Suppressor macrophage treated with lipopolysaccharide for 4 hours (primary cell): ENCODE measurements around the gene CIAPIN1.

ENCODE experiments used
- DNase-seq: peaks from one replicate; pipeline ENCODE4 v3.0.0-alpha.2; 2020

CIAPIN1 gene

DNA sequence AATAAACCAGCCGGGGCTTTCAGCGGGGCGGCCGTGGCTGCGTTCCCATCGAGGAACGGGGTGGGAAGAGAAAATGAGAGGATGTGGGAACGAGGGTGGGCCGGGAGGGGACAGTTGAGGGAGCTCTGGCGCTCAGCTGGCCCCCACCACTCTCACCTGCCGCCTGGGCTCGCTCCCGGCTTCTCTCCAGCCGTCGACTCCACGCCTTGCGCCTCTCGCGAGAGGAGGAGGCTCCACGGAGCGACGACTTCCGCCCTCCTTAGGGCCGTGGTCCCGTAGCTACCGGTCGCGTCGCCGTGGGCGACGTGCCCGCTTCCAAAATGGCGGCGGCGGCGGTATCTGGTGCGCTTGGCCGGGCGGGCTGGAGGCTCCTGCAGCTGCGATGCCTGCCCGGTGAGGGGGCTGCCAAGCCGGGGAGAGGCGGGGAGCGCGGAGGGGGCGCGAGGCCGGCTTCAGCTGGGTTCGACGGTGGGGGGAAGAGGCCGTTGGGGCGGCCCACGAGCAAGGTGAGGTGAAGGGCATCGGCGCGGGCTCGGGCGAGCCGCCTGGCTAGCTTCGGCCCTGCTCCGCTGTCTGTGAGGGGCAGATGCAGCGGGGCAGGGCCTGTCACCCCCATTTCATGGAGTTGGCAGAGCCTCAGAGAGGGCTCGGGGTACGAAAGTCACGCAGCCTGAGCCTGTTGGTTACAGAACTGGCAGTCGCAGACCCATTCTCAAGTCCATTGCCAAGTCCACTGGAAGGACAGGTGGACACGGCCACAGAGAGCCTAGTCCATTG lies at the start of gene CIAPIN1, which contains the start of gene COQ9:
TSS of gene CIAPIN1 (minus strand) at position 200 of the 777 bp plus-strand sequence. CDS start 6,457 bp downstream, outside the sequence.
TSS of gene COQ9 (plus strand) at position 294 of the 777 bp plus-strand sequence. CDS start at position 321, 27 bp downstream.
- peak; percentile 97 for DNase-seq

DNA sequence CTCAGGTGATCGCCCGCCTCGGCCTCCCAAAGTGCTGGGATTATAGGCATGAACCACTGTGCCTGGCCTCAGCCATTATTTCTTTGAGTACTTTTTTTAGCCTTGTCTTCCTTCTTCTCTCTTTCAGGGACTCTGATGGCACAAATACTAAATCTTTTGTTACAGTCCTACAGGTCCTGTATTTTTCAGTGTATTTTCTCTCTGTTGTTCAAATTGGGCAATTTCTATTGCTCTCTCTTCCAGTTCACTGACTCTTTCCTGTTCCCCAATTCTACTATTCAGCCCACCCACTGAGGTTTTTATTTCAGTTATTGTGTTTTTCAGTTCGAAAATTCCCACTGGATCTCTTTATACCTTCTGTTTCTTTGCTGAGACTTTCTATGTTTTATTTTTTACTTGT lies 46.6 kb upstream of the CIAPIN1 start:
- DNase-seq, result no peak

DNA sequence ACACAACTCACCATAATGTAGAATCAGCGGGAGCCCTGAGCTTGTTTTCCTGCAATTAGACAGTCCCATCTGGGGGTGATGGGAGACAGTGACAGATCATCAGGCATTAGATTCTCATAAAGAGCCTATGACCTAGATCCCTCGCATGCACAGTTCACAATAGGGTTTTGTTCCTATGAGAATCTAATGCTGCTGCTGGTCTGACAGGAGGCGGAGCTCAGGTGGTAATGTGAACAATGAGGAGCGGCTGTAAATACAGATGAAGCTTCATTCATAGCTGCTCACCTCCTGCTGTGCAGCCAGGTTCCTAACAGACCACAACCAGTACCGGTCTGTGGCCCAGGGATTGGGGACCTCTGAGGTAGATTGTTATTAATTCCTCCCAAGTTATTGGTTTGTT lies 42.0 kb upstream of the CIAPIN1 start:
- no peak for DNase-seq

DNA sequence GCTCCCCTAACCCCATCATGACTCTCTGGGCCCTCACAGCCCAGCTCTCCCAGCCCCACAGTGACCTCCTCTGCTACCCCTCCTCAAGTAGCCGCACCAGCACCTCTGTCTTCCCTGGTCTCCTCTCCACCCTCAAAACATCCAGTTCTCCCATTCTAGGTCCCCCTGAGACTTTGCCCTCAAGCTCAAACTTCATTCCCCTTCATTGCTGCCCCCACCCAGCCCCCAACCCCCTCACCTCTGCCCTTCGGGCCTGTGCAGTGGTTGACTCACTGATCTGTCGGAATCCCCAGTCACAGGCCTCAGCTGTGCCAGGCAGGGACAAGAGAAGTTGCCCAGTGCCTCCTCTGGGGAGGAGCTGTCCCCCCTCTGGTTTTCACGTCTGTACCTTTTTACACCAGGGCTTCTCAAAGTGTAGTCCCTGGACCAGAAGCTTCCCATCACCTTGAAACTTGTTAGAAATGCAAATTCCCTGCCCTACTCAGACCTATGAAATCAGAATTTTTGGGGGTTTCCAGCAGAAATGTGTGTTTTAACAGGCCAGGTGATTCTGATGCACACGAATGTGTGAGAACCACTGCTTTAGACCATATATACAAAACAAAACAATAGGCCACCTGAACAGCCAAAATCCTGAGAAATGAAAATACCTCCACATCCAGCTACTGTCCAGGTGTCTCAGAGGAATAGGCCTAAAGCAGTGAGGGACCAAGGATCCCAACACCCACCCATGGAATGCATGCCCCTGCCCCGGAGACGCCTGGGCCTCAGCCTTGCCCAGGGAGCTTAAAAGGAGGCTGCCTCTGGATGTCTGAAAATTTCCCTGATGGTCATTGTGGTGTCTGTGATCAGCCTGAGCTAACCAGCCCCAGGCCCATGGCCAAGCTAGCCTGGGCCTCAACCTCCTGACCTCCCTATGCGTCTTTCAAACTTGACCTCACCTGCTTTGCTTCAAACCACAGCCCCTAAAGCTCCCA lies 40.0 kb upstream of the CIAPIN1 start:
- DNase-seq, result no peak

DNA sequence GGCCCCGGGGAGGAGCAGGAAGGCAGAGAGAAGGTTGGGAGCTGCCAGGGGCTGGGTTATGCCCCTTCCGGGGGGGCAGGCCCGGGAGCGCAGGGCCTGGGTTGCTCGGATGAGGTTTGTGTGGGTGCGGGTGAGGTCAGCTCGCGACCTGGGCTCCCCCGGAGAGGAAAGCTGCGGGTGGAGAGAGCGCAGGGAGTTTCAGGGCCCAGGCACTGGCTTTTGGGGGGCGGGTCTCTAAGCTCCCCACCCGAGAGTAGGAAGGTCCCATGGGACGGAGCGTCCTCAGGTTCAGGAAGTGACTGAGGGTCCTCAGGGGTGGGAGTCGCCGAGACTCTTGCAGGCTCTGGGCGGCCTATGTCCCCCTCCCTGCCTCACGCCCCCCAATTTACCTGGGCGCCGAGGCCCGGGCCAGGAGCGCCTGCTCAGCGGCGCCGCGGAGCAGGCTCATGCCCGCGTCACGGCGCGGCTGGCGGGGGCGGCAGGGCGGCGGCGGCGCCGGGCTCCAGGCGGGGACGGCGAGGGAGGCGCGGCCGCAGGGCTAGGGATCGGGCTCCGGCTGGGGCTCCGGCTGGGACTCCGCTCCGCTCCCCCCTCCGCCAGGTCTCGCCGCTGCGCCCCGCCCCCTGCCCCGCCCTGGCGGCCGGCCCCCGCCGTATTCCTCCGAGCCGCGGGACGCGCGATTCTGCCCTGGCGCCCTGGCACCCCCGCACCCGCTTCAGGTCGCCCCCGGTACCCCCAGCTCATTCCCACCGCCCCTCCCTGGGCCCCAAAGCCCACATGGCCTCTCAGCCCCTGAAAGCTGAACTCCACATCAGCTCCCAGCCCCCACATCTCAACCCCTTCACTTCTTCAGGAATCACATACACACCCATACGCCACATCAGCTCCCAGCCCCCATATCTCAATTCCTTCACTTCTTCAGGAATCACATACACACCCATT lies 39.0 kb upstream of the CIAPIN1 start, which contains the start of gene DOK4:
TSS of gene DOK4 (minus strand) at position 578 of the 942 bp plus-strand sequence. CDS start 6,986 bp downstream, outside the sequence.
- peak; percentile 71 for DNase-seq

DNA sequence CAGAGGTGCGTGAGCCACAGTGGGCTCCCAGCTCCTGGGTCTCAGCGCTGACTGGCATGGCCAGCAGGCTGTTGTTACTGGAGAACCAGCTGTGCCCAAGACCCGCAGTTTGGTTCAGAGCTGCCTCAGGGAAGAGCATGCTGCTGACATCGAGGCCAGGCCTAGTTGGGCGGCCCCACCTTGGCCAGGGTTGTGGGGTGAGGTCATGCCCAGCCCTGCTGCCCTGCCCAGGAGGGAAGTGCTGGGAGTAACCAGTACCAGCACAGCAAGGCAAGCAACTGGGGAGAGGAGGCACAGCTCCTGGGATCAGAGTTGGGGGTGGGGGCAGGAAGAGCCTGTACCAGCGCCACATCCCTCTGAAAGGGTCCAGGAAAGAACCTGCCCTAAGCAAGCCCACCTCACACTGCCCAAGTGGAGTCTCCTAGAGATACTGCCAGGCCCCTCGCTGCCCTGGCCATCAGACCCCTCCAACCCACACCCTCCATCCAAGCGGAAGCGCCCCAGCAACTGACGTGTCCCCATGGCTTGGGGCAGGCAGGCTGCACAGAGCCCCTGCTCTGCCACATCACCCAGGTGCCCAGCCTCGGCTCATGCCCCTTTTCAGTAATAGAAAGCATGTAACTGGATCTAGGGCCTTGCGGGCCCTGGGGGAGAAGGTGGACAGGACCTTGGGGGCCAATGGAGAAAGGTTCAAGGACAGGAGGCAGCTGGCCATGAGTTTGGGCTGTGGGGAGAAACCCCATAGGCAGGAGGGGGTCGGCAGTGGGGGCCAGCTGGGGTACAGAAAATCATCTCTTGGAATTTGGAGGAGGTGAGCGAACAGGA lies 38.1 kb upstream of the CIAPIN1 start:
- no peak for DNase-seq

DNA sequence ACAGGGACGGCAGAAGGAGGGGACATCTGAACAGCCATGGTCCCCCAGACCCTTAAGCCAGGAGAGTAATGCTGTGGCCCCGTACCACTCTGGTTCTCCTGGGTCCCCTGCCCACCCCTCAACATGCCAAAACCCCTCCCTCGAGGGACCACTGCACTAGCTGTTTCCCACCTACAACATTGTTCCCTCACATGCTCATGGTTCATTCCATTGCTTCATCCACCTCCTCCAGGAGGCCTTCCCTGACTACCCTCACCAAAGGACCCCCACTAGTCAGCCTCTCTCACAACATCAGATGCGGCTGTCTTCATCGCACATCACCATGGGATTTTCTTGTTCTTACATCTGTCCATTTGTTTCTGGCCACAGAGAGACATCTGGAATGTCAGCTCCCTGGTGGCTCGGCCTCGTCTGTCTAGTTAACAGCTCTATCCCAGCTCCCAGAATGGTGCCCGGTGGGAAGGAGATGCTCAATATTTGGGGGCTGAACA lies 37.4 kb upstream of the CIAPIN1 start:
- DNase-seq, result no peak

DNA sequence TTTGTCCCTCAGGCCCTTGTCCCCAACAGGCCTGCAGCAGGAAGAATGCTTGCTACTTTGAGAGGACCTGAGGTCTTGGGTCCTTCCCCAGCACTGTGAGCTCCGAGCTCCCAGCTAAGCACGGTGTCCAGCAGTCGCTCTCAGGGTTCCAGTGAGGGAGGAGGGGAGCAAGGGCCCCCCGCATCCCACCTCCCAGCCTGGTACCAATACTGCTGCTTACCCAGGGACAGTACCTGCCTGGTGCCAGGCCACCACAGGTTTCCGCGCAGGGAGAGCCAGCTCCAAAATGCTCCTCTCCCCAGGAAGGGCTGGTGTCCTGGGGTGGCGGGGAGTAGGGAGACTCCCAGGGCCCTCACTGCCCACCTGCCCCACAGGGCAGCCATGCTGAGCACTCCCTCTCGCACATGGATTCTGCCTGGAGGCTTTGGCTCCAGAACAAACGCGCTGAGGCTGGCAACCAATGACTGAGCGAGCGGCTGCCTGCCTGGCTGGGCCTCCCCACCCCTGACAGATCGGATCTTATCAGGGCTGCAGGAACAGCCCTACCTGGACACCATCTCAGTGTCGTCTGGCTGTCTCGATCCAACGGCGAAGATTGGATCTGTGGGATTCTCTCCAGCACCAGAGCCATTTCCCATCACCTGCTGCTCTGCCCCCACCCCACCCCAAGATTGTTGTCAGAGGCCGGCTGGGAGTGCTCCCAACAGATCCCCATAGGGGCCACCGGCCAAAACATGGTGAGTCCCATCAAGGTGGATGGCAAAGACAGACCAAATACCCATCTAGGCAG lies 36.7 kb upstream of the CIAPIN1 start:
- no peak for DNase-seq

DNA sequence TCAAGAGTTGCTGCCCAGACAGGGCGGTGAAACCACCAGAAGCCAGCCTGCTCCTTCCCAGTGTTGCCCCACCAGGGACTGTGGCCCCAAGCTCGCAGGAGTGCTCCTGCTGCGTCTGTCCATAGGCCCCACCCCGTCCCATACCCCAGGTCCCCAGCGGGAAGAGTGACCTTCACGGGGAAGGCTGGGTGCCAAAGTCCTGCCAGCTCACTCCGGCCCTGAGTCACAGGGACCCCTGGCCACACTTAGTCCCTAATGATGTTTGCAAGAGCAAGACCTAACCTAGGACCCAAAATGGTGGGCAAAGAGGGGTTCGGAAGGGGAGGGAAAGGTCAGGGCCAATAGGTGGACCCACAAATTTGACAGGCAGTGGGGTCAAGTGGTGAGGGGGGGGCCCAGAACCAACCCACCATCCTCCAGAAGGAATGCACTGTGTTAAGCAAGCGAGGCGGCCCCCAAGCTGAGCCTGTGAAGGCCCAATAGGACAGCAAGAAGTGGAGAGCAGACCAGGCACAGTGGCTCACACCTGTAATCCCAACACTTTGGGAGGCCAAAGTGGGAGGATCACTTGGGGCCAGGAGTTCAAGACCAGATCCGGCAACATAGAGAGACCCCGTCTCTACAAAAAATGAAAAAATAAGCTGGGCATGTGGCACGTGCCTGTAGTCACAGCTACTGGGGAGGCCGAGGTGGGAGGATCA lies 35.8 kb upstream of the CIAPIN1 start:
- DNase-seq, result no peak

DNA sequence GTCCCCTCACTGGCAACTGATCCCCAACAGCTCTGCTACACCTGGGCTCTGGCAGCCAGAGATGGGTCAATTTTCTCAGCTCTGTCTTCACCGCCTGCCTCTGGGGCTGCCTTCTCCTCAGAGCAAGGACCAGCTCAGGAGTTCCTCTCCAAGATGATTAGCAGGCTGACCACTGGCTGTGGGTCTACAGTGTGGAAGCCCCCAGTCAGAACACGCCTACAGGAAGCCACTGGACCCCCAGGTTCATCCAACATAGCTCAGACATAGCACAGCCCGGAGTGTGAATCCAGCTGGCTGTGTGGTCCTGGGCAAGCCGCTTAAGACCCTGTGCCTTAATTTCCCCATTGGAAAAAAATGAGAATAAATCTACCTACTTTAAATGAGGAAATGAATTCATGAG lies 34.2 kb upstream of the CIAPIN1 start:
- DNase-seq, result no peak

DNA sequence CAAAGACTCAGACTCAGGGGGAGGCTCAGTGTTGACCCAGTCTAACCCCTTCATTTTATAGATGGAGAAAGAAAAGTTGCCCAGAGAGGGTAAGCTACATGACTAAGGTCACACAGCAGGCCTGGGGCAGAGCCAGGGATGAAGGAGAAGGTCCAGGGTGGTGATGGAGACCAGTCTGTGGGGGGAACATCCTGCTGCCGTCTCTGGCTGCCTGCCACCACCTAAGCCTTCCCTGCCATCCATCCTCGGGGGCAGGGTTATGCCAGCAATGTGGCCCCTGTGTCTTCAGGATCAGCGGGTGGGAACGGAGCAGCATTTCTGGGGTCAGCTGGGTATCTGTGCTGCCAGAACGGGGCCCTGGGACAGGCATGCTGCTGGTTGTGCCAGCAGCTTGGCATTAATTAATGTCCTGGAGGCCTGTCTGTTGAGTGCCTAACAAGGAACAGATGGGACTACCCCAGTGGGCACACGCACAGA lies 33.6 kb upstream of the CIAPIN1 start:
- no peak for DNase-seq

DNA sequence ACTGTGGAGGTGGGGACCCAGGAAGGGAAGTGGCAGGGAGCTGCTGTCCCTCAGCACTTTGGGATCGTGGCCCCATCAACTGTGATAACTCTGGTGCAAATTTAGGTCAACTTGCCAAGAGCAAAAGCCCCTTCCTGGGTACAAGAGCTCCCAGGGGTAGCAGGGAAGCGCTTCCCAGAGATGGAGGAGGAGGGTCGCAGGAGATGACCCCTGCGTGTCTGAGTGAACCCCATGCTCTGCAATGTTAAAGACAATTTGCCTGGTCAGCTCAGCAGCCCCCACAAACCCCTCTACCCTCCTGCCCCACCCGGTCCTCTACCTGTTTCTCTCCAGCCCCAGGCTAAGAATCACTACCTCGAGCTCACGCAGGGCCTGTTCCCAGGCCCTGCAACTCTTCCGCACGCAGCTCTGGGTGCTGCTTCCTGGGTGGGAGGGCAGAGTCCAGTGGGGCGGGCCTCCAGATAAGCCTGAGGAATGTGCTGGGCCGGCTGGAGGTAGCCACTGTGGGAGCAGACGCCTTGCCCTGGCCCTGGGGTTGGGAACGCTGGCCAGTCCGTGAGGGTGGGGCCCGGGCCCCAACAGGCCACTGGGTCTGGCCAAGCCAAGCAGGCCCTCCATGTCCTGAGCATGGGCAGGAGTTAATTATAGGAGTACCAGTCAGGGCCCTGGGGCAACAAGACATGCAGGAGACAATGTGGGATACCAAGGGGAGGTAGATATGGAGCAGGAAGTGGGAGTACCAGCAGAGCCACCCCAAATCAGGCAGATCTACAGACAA lies 33.0 kb upstream of the CIAPIN1 start:
- no peak for DNase-seq

DNA sequence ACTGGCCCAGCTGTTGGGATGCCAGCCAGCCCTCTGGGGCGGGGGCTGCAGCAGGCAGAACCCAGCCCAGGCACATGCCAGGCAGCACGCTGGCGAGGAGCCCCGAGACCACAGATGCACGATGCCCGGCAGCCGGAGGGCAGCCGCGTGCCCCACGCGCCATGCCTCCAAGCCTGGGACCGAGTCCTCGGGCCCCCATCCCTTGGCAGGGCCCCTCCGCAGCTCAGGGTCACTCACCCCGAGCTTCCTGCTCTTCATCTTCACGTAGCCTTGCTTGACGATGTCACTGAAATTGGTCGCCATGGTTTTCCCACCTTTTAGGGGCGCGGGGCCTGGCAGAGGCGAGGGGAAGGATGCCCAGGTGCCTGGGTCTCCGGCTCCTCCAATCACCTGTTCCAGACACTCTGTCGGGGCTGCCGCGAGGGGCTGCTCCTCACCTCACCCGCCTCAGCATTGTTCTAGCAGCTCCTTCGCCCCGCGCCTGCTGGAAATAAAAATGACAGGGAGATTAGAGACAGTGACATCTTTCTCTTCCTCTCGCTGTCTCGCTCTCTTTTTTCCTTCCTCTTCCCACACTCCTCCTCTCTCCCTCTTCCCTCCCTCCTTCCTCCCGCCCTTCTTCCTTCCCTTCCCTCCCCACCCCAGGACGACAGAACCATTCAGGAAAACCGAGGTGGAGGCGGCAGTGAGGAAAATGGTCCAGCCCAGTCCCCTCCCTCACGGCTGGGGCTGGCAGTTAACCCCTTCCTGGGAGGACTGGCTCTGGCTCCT lies 32.2 kb upstream of the CIAPIN1 start:
- no peak for DNase-seq

DNA sequence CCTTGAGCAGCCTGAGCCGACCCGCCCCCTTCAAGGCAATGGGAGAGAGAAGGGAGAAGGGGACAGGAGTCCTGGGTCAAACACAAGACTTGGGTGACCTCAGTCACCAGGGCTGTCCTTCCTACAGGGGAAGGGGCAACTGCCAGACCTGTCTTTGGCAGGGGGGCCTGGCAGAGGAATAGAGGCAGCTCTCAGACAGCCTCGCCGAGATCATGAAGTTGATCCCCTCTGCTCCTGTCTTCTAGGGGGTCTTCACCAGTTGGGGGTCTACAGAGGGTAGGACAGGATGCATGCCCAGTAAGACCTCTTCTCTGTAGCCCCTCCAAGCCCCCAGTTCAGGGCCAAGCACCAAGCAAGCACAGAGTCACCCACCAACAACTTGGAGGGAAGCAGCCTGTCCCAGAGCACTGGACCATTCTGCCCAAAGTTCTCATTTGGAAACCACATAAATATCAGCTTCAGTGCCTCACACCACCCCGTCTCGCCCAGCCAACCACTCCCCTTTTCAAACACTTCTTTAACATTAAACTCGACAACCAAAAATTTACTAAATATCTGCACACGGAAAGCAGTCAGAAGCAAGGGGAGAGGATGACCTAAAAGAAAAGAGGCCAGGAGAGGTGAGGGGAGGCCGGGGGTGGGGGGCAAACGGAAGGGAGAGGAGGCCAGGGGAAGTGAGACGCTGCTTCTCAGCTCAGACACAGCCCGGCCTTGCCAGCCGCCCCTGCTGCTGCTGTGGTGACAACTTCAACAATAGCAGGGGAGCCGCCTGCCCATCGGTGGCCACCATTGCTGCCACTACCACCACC lies 31.4 kb upstream of the CIAPIN1 start:
- DNase-seq, result no peak

DNA sequence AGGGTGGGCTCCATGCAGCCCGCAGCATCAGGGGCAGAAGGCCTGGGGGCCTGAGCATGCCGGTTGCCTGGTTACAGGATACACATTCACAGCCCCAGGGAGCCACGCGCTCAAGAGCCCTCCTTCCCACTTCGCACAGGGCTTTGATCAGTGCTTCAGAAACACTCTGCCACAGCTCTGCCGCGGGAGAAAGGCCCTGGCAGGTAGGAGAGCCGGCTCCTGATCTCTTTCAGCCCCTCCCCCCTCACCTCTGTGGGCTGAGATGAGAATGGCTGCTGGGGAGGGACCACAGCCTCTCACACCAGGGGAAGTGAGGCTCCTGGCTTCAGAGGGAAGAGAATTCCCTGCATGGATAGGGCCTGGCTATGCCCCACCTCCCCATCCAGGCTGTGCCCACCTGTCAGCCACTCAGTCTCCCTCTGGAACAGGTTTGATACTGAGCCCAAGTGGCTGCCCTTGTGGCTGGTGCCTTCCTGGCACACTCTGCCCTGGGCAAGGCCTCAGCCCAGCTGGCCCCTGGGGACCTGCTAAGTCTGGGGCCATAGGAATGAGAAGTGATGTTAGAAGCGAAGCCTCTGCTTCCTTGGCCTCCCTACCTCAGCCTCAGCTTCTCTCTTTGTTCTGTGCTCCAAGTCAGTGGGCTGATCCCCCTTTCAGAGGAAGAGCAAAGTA lies 30.5 kb upstream of the CIAPIN1 start:
- no peak for DNase-seq
